ENCODE data around the gene ROBO3.

The ROBO3 gene

DNA sequence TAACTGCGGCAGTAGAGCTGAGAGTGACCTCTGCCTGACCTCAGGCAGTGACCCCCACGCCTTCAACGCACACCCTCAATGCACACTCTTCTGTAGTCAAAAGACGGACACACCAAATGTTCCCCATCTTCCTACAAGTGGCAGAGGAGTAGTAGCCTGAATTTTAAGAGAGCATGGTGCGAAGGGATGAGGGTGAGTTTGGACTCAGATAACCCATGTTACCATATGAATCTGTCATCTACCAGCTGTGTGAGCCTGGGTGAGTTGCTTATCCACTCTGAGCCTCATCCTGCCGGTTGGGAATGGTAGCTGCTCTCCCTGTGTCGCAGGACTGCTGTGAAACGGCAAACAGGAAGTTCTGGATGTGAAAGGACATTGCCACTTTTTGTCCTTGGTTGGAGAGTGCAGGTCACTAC is 20.6 kb upstream of the ROBO3 start:
- DNase-seq (ENCODE audit: insufficient read length, low spot score): no peak
- TF ChIP-seq, protein P1, sequence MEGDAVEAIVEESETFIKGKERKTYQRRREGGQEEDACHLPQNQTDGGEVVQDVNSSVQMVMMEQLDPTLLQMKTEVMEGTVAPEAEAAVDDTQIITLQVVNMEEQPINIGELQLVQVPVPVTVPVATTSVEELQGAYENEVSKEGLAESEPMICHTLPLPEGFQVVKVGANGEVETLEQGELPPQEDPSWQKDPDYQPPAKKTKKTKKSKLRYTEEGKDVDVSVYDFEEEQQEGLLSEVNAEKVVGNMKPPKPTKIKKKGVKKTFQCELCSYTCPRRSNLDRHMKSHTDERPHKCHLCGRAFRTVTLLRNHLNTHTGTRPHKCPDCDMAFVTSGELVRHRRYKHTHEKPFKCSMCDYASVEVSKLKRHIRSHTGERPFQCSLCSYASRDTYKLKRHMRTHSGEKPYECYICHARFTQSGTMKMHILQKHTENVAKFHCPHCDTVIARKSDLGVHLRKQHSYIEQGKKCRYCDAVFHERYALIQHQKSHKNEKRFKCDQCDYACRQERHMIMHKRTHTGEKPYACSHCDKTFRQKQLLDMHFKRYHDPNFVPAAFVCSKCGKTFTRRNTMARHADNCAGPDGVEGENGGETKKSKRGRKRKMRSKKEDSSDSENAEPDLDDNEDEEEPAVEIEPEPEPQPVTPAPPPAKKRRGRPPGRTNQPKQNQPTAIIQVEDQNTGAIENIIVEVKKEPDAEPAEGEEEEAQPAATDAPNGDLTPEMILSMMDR (IDR thresholded peaks at IDR 0.05; ENCODE audit: insufficient read depth, missing control alignments): no peak
- no peak for FAIRE-seq

DNA sequence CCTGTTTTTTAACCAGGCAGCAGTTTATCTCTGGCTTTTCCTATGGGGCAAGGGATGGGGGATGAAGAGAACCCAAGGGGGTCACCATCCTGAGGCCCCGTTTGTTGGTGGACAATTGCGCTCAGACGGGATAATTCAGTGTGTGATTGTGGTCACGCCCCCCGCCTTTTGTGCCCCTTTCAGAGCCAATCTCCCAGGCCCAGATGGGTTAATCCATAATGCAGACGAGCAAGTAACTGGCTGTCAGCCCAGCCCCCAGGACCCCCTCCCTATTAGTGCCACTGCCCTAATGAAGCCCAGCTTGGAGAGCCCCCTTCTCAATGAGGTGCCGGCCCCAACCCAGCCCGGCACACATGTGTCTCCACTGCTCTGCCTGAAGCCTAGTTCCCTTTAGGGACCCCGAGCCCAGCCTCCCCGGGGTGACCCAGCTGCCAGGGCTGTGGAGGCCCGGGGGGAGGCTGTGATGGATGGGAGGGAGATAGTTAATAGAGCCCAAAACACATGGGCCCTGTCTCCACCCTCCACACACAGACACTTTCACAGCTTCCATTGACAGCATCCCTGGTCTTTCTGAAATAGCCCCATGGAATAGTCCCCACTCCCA is 19.1 kb upstream of the ROBO3 start:
- TF ChIP-seq, protein P1 (IDR thresholded peaks at IDR 0.05; ENCODE audit: insufficient read depth, missing control alignments): no peak
- DNase-seq (ENCODE audit: insufficient read length, low spot score): no peak

DNA sequence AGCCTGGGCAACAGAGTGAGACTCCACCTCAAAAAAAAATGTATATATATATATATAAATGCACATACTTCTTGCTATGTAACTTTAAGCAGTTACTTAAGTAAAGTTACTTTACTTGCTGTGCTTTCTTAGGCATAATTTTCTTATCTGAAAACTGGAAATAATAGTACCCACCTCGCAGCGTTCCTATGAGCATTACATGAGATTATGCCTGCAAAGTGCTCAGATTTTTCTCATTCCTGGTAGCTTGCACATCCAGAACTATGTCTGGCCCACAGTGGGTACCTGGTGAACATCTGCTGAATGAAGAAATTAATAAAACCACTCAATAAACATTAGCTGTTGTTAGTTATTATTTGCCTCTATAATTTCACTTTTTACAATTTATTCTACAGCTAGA is 6.1 kb upstream of the ROBO3 start:
- TF ChIP-seq, protein P1 (IDR thresholded peaks at IDR 0.05; ENCODE audit: insufficient read depth, missing control alignments): no peak
- DNase-seq (ENCODE audit: insufficient read length, low spot score): no peak
- no peak for FAIRE-seq

More for the DNA sequence above, 19.1 kb upstream of the ROBO3 start:
- no peak for FAIRE-seq

DNA sequence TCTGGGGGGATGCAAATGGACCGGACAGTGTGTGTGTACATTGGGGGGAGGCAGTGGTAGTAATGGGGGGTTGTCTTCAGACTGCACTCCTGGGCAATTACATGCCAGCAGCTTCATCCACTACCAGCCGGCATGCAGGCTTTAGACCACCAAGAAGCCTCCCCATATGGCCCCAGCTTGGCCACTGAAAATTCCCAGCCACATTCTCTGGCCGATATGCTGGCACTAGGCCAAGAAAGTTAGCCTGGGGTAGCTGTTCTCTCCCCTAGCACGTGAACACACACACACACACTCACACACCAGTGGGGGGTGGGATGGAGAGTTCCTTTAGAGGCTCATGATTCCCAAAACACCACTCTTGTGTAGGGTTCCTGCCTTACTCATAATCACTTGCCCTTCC is 3.6 kb upstream of the ROBO3 start:
- TF ChIP-seq, protein P1 (IDR thresholded peaks at IDR 0.05; ENCODE audit: insufficient read depth, missing control alignments): no peak
- no peak for FAIRE-seq
- DNase-seq (ENCODE audit: insufficient read length, low spot score): no peak

DNA sequence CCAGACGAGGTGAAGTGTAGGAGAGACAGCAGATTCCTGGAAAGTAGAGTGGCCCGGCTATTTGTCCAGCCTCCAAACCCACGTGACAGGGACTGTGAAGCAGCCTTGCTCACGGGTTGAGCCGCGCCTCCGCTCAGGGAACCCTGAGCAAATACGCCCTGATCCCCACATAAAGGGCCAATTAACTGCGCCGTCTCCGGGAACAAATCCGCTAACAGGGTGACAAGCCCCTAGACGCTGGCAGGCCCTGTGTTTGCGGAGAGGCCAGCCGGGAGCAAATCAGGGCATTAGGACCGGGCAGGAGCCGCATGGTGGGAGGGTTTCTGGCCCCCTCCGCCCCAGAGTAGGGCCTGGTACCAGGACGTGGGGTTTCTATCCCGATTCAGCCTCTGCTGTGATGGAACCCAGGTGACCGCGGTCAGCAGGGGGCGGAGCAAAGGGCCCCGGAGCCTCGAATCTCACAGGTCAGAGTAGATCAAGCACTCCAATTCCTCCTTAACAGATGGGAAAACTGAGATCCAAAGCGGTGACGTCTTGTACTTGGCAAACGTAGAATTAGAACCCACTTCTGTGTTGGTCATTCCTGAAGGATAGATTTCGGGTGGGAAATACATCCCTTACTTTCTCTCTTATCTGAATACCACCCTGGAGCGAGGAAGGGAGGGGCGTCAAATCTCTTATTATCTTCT is 2.0 kb upstream of the ROBO3 start:
- FAIRE-seq (no peak), DNase-seq (ENCODE audit: insufficient read length, low spot score) (peak; percentile 70)
- TF ChIP-seq, protein P1 (IDR thresholded peaks at IDR 0.05; ENCODE audit: insufficient read depth, missing control alignments): no peak

DNA sequence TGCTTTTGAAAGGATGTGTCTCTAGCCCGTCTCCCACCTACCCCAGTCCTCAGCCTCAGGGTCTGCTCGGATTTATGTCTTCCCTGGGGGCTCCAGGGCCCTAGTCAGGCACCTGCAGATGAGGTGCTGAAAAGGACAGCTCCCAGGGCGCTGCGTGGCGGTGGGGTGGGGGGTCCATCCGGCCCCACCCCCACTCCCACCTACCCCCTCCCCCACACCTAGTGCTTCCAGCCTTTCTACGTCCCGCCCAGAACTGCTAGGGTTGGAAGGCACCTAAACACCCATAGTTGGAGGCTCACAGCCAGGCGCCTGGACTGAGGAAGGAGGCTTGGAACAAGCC is 1.4 kb upstream of the ROBO3 start:
- no peak for FAIRE-seq
- DNase-seq (ENCODE audit: insufficient read length, low spot score): no peak
- TF ChIP-seq, protein P1 (IDR thresholded peaks at IDR 0.05; ENCODE audit: insufficient read depth, missing control alignments): no peak

DNA sequence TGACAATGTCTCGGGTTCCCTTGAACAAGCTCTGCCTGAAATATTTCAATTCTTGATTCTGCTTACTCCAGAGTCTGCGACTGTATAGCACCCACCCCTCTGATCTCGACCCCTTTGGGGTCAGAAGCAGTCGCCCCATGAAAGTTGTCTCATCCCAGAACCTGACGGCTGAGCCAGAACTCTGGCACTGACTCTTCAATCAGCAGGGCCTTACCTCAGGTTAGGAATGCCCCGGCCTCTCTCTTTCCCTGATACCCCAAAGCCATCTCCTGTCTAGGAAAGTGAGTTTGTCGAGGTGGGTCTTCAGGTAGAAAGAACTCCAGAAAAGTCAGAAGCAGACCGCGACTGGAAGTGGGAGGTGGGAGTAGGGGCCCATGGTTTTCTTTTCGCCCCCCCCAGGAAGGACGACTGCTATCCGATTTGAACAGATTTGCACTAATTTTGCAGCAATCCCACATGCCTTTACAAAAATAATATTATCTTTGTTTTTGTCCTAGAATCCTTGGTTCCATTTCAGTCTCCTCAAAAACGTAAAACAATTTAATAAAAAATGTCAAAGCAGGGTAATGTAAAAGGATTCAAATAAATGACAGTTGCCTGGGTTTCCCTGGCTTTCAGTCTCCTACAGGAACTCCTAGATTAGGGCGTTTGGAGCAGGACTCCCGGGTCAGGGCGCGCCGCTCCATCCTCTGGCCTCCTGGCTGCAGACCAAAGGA is 898 bp upstream of the ROBO3 start:
- TF ChIP-seq, protein P1 (IDR thresholded peaks at IDR 0.05; ENCODE audit: insufficient read depth, missing control alignments): no peak
- FAIRE-seq (no peak), DNase-seq (ENCODE audit: insufficient read length, low spot score) (peak; percentile 11)

All from D721Med (cell line).